AG09319 (cell line): ENCODE data around the gene FGF5.
"Not testable (repeated sequence)": the region's sequence is repeated elsewhere in the genome, so short reads cannot be mapped to it uniquely, and the experiment has no call there.

Source experiments
- DNase-seq: peaks from one replicate; pipeline ENCODE4 v3.0.0-alpha.2; 2010; ENCODE audit warnings: low read depth; ENCODE audit errors: extremely low read depth
- CTCF ChIP-seq: IDR thresholded peaks from 2 replicates; pipeline ENCODE4 v1.5.1; 2011; ENCODE audit warnings: low read depth, mild to moderate bottlenecking, inconsistent platforms, low read length, moderate library complexity

FGF5 gene

GRCh38 chr4:80270321-80270720, 3.9 kb downstream of the FGF5 start:
- no peak for TF ChIP-seq CTCF
- DNase-seq, result no peak

GRCh38 chr4:80270868-80271267, 4.4 kb downstream of the FGF5 start:
- DNase-seq, result no peak
- TF ChIP-seq CTCF, result no peak

GRCh38 chr4:80271801-80272200, 5.3 kb downstream of the FGF5 start:
- TF ChIP-seq CTCF, result no peak
- DNase-seq, result no peak

- DNase-seq, result no peak
Observed at GRCh38 chr4:80276931-80277330, 10.5 kb downstream of the FGF5 start.

GRCh38 chr4:80279751-80280150, 13.3 kb downstream of the FGF5 start:
- no peak for DNase-seq
- no peak for TF ChIP-seq CTCF

More at GRCh38 chr4:80276931-80277330, 10.5 kb downstream of the FGF5 start:
- TF ChIP-seq CTCF, result no peak

GRCh38 chr4:80286451-80286850, 20.0 kb downstream of the FGF5 start:
- no peak for TF ChIP-seq CTCF
- DNase-seq, result no peak

- DNase-seq, result not testable (repeated sequence)
Observed at GRCh38 chr4:80290665-80291064, 24.2 kb downstream of the FGF5 start.

GRCh38 chr4:80294206-80294605, 27.7 kb downstream of the FGF5 start:
- TF ChIP-seq CTCF, result no peak
- peak; percentile 74 for DNase-seq
